GM19468 (cell line): ENCODE measurements around the gene WWOX.

Source experiments
- ATAC-seq: cut with Tn5 transposase; IDR thresholded peaks from one replicate; pipeline ENCODE4 v1.9.1; 2021; ENCODE audit warnings: mild to moderate bottlenecking, moderate library complexity, moderate number of reproducible peaks; ENCODE audit not compliant: unreplicated experiment; ENCODE audit errors: extremely low read depth

WWOX gene

DNA sequence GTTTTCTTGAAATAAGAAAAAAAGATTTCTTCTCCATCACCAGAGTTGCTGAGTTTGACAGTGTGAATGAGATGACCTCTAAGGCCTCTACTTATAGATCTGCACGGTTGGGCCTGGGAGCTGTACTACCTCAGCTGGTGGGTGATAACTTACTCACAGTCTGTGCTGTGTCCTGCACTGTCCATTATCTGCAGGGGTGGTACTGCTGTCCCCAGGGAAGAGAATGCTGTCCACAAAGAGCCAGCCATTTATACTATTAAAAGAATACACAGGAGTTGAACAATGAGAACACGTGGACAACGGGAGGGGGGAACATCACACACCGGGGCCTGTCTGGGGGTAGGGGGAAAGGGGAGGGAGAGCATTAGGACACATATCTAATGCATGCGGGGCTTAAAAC lies 655.3 kb downstream of the WWOX start:
- no peak for ATAC-seq

DNA sequence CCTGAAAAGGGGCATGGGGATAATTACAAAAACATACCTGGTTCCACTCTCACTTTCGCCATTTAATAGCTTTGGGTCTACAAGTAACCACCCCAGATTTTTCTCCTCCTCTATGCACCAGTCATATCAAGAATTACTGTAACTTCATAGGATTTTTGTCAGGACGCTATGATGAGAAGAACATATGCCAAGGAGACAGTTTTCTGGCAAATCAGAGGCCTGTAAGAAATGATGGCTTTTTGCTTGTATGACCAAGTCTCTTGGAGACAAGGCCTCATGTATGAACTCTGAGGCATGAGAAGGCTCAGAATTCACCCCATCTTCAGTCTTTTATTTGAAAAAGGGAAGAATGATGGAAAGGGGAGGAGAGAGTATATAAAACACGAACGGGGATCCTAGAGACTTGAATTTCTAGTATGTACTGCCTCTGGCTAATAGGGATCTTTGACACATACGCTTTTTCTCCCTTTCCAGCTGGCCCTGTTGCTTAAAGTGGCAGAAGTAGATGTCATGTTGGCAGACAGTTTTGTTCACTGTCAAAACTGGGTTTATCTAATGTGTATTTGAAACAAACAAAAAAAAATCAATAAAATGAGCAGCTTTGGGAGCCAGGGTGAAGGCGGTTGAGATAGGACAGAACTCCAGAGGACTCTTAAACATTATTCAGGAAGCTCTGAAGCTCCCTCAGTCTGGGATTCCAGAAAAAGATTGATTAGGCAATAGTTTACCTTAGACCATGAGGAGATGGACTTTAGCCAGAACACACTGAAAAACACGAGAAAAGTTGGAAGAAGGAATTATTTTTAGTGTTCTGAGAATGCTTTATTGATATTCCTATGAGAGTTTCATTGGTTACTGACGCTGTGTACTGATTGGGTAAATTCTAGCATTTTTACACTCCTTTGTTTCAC lies 656.6 kb downstream of the WWOX start:
- no peak for ATAC-seq

DNA sequence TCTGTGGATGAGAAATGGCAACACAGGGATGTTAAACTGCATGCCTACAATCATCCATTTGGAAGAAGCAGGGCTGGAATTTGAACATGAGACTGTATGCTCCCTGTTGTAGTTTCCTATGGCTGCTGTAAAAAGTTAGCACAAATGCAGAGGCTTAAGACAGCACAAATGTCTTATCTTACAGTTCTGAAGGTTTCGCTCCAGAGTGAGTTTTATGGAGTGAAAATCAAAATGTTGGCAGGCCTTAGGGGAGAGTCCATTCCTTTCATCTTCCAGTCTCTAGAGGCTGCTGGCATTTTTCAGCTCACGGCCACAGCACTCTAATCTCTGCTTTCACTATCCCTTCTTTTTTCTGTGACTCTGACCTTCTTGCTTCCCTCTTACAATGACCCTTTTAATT lies 660.1 kb downstream of the WWOX start:
- no peak for ATAC-seq

DNA sequence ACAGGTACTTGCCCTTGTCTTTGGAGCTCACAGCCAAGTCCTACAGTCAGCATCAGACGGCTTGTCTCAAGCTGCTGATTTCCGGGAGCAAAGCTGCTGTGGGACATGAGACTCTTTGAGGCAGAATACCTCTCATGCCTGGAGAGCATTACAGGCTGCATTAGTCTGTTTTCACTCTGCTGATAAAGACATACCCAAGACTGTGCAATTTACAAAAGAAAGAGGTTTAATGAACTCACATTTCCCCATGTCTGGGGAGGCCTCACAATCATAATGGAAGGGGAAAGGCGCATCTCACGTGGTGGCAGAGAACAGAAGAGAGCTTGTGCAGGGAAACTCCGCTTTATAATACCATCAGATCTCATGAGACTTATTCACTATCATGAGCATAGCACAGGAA lies 661.2 kb downstream of the WWOX start:
- no peak for ATAC-seq

DNA sequence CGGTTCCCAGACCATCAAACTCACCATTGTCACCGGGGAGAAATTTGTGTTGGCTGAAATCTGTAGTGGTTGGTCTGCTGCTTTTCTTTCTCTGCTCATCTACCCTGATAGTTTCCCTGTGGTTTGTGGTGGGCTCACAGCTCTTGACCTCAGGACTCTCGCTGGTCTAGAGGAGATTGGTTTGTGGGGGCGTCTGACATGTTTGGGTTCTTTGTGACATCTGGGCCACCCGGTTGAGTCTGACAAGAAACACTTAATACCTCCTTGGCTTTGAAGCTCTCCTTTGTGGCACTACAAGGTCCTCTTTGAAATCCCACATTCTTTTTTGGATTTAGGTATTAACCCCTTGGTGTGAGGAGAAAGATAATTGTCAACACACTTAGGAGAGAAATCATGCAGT lies 662.0 kb downstream of the WWOX start:
- ATAC-seq = no peak

DNA sequence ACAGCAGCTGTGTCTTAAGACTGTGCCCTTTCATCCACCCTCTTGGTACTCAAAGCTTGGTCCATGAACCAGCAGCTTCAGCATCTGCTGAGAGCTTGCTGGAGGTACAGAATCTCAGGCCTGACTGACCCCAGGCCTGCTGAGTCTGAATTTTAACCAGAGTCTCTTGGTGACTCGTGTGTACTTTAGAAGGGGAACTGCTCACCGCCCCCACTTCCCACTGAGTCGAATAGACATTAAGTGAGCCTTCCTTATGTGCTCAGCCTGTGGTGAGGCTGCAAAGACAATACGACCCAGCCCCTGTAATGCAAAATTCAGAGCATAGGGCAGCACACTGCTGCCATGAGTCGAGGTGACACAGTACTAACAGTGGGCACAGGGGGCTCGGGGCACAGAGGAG lies 662.8 kb downstream of the WWOX start:
- peak; percentile 28 for ATAC-seq

DNA sequence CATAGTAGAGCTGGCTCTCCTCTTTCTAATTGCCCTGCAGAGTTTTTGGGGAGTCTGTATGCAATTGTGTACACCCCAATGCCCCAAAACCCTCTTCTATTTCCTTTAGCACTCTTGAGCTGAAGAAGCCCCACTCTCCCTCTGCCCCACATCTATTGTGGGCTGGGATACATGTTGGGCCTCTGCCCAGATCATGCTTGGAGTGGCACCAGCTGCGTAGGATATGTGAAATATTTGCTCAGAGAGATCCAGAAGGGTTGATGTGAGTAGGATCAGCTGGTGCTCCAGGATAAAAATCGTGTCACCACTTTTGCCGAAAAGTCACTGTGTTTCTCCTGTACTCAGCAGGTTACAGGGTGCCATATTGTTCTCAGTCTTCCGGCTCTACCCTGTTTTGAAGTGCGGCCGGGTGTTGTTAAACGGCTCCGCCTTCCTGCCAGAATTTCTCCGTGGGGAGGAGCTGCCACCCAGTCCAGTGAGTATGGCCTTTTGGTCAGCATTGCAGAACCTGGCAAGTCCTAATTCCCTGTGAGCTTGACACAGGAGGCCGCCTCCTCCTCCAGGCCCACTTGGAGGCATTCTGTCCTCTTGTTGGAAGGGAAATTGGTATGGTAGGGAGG lies 664.5 kb downstream of the WWOX start:
- ATAC-seq = no peak

DNA sequence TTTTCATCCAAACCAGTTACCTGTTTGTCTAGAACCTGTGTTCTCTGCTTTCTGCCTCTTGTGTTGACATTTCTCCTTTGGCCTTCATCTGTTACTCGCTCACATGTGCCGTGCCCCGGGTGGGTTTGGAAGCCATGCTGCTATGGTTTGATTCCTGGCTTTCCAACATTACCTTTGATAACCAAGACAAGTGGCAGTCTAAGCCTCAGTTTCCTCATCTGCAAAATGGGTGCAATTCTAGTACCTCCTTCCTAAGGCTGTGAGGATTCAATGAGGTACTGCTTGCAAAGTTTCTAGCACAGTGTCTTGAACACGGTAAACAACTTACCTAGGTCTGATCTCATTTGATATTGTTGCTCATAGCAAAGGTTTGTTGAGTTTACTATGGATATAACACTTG lies 665.0 kb downstream of the WWOX start:
- ATAC-seq = no peak

DNA sequence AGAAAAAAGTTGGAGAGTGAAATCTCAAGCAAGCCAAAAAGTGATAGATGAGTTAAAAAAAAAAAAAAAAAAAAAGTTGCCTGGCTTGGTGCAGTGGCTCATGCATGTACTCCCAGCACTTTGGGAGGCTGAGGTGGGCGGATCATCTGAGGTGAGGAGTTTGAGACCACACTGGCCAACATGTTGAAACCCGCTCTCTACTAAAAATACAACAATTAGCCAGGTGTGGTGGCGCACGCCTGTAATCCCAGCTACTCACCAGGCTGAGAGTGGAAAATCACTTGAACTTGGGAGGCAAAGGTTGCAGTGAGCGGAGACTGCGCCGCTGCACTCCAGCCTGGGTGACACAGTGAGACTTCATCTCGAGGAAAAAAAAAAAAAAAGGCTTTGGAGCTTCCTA lies 668.8 kb downstream of the WWOX start:
- ATAC-seq = no peak

DNA sequence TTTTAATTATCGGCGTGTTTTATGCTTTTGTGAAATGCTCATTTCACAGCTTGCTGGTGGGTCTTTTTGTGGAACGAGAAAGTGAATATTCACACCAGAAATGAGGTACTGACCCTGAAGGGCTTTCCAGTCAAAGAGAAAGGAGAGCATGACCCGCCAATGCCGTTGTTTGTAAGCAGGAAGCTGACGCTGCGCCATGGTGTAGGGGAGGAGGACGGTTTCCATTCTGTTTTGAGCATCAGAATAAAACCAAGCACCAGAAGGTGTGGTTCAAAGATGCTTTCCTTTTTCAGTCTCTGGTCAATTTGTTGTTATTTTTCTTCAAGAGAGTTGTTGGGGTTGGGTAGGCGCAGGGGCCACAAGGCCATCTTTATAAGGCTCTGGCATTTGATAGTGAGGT lies 669.3 kb downstream of the WWOX start:
- ATAC-seq = no peak

DNA sequence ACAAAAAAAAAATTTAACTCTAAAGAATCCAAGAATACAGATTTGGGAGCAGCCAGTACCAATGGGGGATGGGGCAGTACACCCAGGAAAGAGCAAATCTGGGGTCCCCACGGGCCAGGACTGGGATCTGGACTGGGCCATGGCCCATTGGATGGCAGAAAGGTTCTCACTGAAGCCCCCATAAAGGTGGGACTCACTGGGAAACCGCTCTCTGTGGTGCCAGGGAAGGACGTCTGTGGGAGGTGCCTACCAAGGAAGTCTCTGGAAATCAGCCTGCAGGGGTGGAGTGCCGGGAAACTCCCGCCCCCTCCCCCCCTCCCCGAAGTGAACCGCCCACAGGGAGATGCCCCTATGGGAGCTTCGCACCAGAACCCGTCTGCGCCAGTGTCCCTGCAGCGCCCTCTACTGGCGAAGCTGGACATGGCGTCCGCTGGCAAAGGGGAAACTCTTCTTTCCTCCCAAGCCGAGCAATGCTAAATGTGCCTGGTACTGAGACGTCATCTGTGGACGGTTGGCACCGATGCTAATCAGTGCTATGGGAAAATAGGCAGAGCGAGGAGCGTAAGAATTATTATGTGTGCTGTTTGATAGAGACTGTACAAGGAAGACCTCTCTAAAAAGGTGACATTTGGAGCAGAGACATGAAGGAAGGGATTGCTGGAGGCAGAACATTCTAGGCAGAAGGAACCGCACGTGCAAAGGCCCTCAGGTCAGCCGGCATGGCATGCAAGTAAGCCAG lies 671.1 kb downstream of the WWOX start:
- no peak for ATAC-seq

DNA sequence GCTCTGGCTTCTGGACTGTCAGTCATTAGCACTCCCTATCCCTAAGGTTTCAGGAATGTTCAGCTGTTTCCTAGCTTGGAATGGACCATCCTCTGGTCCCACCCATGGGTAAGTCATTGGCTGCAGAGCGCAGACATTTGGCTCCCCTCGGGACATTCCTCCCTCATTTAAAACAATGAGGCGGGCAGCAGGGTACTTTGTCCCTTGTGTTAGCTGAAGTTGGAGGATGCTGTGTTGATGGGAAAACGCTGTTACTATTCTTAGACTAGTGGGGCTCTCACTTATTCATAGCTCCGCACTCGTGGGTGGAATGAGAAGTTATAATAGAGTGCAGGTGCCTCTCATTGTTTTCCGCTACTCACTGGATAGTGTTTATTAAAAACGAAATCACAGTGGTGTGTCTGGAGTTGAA lies 673.8 kb downstream of the WWOX start:
- no peak for ATAC-seq

DNA sequence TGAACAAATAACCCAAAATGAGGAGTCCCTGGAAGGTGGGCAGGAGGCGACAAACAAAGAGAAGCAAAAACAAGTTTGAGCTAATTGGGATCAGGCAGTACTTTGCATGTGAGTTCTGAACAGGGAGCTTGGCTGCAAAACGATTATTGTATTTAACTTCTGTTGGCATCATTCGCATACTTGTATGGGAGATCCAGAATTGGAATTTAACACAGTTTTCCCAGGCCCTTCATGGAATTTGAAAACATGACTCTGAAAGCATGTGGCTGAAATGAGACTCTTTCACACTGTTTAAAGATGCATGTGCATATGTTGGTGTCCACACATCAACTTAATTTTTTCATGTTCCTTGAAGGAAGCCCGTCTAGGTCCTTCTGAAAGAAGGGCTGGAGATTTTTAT lies 674.3 kb downstream of the WWOX start:
- ATAC-seq = no peak

DNA sequence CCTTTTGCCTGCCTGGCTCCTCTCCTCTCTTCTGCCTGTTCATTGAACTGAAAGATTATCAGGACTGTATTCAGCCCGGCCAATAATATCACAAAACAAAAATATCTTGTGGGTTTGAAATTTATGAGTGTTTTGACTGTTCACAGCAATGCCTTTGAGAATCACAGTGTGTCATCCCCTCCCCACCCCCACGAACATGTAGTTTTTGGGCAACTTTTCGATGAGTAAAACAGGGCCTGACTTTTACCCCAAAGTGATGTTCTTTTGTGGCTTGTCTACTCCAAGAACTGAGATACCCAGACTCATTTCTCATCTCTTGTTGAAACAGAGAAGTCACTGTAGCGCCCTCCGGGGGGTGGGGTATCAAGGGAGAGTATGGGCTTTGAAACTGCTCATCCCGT lies 675.7 kb downstream of the WWOX start:
- ATAC-seq = no peak

DNA sequence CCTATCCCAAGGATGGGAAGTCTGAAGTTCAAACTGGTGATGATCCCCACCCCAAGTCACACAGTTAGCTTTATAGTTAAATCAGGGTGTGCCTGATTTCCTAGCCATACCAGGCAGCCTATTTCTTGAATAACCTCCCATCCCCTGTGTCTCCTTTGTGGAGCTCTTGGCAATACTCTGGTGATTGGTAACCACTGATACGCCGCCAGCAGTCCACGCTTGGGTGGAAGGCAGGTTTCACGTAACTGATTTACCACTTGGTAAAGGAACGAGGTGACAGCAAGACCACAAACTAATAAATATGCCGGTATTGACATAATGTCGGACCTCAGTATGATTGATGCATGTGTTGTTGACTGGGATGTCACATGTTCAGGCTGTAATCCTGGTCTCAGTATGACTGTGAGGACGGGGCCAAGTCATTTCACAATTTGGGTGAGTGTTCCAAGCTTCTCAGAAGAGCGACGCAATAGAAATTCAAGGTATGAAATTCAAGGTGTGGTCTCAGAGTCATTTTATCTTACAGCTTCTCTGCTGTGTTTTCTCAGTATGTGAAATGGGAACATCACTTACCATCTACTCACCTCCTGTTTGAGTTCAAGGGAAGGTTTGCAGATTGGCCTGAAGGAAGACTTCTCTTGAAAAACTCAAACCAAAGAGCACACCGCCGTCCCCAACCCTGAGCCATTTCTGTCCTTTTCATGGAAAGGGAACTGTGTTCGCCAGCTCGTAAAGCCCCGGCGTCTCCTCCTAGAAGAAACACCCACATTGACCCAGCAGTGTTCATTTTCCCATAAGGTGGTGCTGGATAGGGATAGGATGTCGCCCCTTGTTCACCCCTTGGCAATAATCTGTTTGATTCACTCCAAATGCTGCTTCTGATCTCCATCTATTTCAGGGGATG lies 678.9 kb downstream of the WWOX start:
- no peak for ATAC-seq

DNA sequence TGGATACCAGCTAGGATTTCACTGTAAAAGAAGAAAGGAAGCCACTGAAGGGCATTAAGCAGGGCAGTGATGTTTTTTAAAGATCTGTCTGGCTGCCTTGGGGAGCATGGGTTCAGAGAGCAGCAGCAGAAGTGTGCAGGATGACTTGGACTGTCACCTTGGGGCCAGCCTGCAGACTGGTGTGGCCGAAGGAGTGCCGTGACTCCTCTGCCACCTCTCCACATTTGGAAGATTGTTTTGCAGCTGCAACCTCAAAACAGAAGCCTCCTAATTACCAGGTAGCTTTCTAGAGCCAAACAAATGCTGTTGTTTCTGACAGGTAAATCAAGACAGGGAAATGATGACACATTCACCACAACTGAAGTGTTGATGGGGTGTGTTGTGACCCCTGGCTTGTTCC lies 681.4 kb downstream of the WWOX start:
- no peak for ATAC-seq

DNA sequence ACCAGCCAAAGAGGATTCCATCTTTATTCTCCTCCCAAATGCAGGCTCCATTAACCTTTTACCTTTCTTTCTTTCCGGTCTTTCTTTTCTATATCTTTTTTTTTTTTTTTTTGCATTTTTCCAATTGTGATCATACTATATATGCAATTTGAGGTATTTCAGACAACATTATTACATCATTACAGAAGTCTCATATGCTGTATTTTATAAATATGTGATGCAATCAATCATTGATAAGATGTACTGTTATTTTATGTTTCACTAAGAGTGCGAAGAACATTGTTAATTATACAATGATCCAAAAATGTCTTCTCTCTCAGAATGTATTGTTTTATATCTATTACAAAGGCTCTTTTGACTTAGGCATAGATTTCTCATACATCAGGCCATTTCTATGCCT lies 683.1 kb downstream of the WWOX start:
- ATAC-seq = no peak

DNA sequence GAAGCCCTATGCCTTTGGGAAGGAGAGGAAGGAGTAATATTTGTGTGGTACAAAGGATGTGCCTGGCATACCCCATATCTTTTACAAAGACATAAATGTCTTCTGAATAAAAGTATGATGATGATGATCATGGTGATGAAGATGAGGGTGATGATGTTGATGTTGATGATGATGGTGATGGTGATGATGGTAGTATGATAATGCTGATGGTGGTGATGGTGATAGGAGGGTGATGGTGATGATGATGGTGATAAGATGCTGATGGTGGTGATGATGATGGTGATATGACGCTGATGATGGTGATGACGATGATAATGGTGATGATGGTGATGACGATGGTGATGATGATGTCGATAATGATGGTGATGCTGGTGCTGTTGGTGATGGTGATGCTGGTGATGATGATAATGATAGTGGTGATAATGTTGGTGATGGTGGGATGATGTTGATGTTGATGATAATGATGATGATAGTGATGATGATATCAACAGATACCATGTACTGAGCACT lies 684.2 kb downstream of the WWOX start:
- no peak for ATAC-seq

DNA sequence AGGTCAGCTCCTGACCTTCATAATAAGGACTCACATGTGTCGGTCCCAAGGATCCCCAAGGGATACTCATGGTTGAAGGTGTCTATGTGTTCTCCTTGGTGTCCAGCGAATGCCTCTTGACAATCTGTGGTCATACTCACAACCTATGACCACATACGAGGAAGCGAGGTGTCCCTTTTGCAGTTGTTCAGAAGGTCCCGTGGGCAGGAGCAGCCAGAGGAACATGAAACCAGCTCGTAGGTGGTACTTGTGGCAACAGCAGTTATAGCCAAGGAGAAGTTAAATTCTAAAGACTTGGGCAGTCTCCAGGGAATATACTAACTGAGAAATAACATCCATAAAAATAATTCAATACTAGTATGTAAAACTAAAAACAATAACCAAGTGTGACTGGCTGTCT lies 685.3 kb downstream of the WWOX start:
- no peak for ATAC-seq

DNA sequence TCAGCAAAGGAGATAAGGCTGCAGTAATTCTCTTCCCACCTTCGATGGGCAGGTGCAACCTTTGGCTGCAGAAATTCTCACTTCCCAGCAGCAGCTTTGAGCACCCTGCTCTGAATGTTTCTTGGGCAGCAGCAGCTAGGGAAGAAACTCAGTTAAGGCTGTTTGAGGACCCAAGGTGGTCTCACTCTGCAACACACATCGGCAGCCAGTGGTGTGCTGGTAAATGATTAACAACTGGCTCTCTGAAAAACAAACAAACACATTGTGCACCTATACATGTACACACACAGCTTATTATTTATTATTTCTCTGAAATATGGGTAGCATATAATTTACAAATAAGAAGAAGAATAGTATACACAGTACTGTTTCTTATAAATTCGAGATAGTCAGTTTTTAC lies 685.8 kb downstream of the WWOX start:
- no peak for ATAC-seq
